WI38 (cell line): ENCODE measurements around the gene FEM1C.

Source experiments
- H3K4me3 ChIP-seq: 2 replicates; pipeline ENCODE4 v1.5.1; 2011; ENCODE audit warnings: low read depth, mild to moderate bottlenecking, control low read depth, low read length
- TF ChIP-seq, protein P1 (sequence below): IDR thresholded peaks from 2 replicates; pipeline ENCODE4 v1.5.1; 2012; ENCODE audit warnings: low read depth, mild to moderate bottlenecking, control low read depth, low read length

FEM1C gene

DNA sequence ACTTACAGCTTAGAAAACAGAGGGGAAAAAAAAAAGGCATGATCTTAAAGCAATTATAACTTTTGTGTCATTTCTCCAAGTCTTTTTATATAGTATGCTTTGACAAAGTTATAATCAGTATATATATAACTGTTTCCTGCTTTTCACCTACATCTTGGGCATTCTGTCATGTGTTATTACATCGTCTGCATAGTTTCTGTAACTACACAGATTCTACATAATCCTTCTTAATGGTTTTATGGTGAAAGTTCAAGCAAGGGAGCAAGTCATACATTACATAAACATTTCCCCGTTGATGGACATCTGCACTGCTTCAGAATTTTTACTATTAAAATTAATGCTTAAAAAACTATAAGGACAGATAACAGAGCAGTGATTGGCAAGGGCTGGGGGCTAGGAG is 12.1 kb downstream of the FEM1C start:
- H3K4me3 ChIP-seq = no peak overlapping the region
- TF ChIP-seq, protein P1, sequence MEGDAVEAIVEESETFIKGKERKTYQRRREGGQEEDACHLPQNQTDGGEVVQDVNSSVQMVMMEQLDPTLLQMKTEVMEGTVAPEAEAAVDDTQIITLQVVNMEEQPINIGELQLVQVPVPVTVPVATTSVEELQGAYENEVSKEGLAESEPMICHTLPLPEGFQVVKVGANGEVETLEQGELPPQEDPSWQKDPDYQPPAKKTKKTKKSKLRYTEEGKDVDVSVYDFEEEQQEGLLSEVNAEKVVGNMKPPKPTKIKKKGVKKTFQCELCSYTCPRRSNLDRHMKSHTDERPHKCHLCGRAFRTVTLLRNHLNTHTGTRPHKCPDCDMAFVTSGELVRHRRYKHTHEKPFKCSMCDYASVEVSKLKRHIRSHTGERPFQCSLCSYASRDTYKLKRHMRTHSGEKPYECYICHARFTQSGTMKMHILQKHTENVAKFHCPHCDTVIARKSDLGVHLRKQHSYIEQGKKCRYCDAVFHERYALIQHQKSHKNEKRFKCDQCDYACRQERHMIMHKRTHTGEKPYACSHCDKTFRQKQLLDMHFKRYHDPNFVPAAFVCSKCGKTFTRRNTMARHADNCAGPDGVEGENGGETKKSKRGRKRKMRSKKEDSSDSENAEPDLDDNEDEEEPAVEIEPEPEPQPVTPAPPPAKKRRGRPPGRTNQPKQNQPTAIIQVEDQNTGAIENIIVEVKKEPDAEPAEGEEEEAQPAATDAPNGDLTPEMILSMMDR = no peak

DNA sequence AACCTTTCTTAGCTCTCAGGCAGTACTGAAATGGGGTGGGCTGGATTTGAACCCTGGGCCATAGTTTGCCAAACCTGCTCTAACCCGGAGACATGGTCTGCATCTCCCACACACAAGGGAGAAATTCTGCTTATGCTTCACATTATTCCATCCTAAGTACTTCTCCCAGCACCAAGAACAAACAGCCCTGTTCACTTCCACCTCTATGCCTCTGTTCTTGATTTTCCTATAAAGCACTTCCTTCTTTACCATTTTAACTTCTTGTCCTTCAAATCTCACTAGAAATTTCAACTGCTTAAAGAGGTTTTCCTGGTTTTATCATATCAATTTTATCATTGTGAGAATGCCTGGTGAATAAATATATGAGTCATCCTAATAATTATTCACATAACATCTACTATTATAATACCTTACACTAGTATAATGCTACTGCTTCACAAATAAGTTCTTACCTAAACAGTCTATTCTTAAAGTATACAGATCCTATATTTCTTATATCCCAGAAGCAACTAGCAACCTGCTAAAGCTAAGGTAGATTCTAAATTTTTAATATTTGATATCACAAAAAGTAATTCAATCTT is 12.7 kb downstream of the FEM1C start:
- TF ChIP-seq, protein P1 = no peak

DNA sequence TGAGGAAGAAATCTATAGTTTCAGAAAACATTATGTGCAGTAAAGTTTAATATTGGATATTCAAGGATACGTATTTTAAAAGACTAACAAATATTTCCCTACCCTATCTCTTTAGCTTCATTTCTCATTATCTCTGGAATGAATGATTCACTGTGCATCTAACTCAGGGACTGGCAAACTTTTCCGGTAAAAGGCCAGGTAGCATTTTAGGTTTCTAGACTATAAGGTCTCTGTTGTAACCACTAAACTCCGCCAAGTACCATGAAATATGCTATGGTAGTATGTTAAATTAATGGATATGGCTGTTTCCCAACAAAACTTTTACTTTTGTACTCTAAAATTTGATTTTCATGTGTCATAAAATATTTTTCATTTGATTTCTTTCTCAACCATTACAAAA is 13.2 kb downstream of the FEM1C start:
- H3K4me3 ChIP-seq = no peak overlapping the region
- TF ChIP-seq, protein P1 = no peak

More for the DNA sequence above, 12.7 kb downstream of the FEM1C start:
- H3K4me3 ChIP-seq = no peak overlapping the region

DNA sequence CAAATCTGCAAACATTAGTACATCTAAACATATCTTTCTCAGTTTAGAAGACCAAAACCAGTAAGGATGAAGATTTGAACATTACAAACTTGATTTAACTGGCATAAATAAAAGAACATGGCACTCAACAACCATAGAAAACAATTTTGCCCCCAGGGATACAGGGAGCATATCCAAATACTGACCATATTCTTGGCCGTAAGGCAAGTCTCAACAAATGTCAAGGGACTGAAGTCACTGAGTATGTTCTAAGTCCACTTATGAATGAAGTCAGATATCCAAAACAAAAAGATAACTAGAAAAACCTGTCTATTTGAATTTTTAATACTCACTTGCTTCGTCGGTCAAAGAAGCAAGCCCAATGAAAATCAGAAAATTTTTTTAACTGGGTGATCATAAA is 14.1 kb downstream of the FEM1C start:
- no peak overlapping the region for H3K4me3 ChIP-seq

DNA sequence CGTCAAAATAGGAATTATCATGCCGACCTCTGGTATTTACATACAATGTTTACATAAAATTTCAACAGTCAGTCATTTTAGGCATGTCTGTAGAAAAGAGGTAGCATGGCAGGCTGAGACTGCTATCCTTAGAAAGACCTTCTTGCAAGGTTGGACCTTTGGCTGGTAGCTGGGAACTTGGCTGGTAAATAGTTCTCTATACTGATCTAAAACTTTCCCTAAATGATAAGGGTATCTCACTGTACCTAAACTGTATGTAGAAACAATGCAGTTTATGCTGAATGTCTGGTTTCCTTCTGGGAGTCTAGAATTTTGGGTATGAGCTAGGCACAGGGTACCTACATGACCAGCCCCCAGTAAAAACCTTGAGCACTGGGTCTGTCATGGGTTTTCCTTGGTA is 18.0 kb downstream of the FEM1C start:
- TF ChIP-seq, protein P1 = no peak
- H3K4me3 ChIP-seq = no peak overlapping the region

More for the DNA sequence above, 14.1 kb downstream of the FEM1C start:
- TF ChIP-seq, protein P1 = no peak

DNA sequence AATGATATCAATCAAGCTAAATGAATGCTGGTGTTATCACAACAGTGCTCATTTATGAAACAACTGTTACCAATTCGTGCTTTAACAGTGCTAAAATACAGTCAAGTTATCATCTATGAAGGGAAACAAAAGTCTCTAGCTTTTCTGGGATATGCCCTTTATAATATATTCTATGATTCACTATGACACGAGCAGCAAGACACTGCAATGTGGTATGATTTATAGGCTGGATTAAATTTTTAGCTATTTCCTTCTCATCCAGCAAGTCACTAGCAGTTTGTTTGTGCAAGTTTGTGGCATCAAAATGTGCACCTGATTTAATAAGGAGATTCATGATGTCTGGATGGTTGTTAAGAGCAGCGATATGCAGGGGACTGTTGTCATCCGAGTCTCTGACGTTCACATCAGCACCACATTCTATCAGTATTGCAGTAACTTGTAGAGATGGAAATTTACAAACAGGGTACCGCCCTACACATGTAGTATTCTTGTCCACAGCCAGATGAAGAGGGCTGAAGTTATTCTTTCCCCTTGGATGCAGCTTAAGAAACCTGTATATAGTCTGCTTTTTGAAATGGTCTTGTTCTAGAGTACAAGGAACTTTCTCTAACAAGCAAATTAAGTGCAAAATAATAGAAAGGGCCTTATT is 20.3 kb downstream of the FEM1C start:
- TF ChIP-seq, protein P1 = no peak
- H3K4me3 ChIP-seq = no peak overlapping the region

DNA sequence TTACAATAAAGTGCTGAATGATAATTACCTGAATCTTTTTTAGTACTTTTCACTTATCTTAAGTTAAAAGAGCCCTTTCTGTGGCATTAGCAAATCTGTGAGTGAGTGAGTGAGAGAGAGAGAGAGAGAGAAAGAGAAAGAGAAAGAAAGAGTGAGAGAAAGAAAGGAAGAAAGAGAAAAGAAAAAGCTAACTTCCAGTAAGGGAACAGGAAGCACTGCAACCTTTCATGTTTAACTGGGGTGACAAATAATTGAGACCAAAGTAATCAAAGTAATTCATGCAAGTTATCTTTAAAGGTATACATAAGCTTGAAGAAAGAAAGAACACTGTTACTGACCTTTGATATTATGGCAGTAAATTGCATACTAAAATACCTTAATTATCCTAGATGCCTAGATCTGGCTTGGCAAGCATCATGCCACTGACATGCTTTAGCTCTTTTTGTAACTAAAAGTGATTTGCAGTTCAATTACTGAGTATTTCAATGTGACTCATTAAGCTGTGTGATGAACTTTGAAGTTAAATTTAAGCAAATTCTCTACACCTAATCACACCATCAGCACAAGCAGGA is 21.7 kb downstream of the FEM1C start:
- no peak overlapping the region for H3K4me3 ChIP-seq
- TF ChIP-seq, protein P1 = no peak
